Transverse colon (tissue), 3 donors: ENCODE results near the gene SLX4IP.

Source experiments
- EP300 ChIP-seq: sonication (generic); formaldehyde crosslinking; IDR thresholded peaks from one replicate; pipeline ENCODE4 v1.6.1; 2017; ENCODE audit warnings: antibody characterized with exemption, low read depth
- TF ChIP-seq, protein P1 (sequence below), 5 experiments: fragments of 200-600 bp in 3 of 5; fragments of 450-650 bp in 2 of 5; sonication (generic) in 3 of 5; IDR thresholded peaks; 1 replicate in 2 of 5; 2 replicates in 3 of 5; pipeline ENCODE4 v1.5.1; 2016 to 2017; ENCODE audit warnings: antibody characterized with exemption in 5 of 5, inconsistent platforms in 3 of 5, mild to moderate bottlenecking in 2 of 5, moderate library complexity in 1 of 5

DNA sequence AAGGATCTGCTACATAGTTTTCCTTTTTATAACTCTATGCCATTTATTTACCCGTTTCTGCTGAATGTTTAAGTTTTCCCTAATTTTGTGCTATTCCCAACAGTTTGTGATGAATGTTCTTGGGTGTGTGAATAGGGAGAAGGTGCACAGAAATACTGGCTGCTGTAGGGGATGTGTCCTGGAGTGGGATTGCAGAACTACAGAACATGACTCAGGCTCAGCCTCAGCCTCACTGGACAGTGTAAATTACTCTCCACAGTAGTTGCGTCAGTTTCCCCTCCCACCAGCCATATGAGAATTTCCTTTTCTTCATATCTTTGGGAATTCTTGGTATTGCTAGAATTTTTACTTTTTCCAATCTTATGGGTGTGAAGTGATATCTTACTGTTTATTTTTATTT lies 57.0 kb downstream of the SLX4IP start:
- no peak for TF ChIP-seq EP300
- TF ChIP-seq, protein P1, sequence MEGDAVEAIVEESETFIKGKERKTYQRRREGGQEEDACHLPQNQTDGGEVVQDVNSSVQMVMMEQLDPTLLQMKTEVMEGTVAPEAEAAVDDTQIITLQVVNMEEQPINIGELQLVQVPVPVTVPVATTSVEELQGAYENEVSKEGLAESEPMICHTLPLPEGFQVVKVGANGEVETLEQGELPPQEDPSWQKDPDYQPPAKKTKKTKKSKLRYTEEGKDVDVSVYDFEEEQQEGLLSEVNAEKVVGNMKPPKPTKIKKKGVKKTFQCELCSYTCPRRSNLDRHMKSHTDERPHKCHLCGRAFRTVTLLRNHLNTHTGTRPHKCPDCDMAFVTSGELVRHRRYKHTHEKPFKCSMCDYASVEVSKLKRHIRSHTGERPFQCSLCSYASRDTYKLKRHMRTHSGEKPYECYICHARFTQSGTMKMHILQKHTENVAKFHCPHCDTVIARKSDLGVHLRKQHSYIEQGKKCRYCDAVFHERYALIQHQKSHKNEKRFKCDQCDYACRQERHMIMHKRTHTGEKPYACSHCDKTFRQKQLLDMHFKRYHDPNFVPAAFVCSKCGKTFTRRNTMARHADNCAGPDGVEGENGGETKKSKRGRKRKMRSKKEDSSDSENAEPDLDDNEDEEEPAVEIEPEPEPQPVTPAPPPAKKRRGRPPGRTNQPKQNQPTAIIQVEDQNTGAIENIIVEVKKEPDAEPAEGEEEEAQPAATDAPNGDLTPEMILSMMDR (IDR thresholded peaks at IDR 0.05) = no peak
